GM12878 (cell line): ENCODE results near the gene MCUB. TPM values are rescaled to one million over a fixed set of nuclear protein-coding genes. Genes with fewer than 3 reads are reported as not detected.

Experiments used
- ATAC-seq: fragments of 200-7000 bp; cut with Tn5 transposase; 3 replicates; pipeline ENCODE4 v1.9.1; 2020; ENCODE audit warnings: mild to moderate bottlenecking, moderate library complexity
- BruUV-seq: library from RNA; stranded (reverse); fragments of 400-500 nt; replicated peaks from 2 replicates; lab custom pipeline; 2021; lab: Mats Ljungman, UMichigan
- CTCF ChIA-PET: fragments of 300-600 bp; sonication (Branson Sonifier 250); formaldehyde crosslinking; extraction: SDS; loops from one replicate; lab custom pipeline; 2021; ENCODE audit warnings: inconsistent platforms; lab: Yijun Ruan, JAX
- POLR2A ChIA-PET: fragments of 350-600 bp; formaldehyde crosslinking; extraction: SDS; loops from one replicate; lab custom pipeline; 2021; ENCODE audit warnings: inconsistent platforms; lab: Charles Lee
- RAD21 ChIA-PET: fragments of 300-600 bp; sonication (Branson Sonifier 250); formaldehyde crosslinking; loops from one replicate; lab custom pipeline; 2023; ENCODE audit warnings: antibody characterized with exemption; ENCODE audit not compliant: unreplicated experiment; lab: Charles Lee
- SMC1A ChIA-PET: fragments of 300-600 bp; sonication (Branson Sonifier 250); formaldehyde crosslinking; loops from one replicate; lab custom pipeline; 2023; ENCODE audit not compliant: unreplicated experiment, uncharacterized antibody; lab: Charles Lee
- DNase-seq: peaks from one replicate; pipeline ENCODE4 v3.0.0-alpha.2; 2011; ENCODE audit warnings: low read depth, low spot score
- FAIRE-seq: peaks from 3 replicates; lab custom pipeline; 2011; peaks lifted over from hg19 to GRCh38; lab: Jason Lieb, UNC
- H2AFZ ChIP-seq: 2 replicates; pipeline ENCODE4 v1.6.0; 2011; ENCODE audit warnings: low read depth, low read length, control low read depth; ENCODE audit not compliant: control insufficient read depth
- H3K27ac ChIP-seq: 2 replicates; pipeline ENCODE4 v1.5.1; 2011; ENCODE audit warnings: control low read depth; ENCODE audit not compliant: control insufficient read depth, insufficient read depth
- H3K27me3 ChIP-seq, 2 experiments: replicated peaks in 1 of 2; 2 replicates each; pipeline versions ENCODE4 v1.6.0 to v1.6.1; 2011; ENCODE audit warnings: low read length in 1 of 2; ENCODE audit not compliant: control insufficient read depth in 2 of 2, insufficient read depth in 2 of 2
- H3K36me3 ChIP-seq, 2 experiments: 2 replicates each; pipeline ENCODE4 v1.5.1; 2011; ENCODE audit warnings: low read length in 1 of 2; ENCODE audit not compliant: control insufficient read depth in 2 of 2, insufficient read depth in 2 of 2
- H3K4me1 ChIP-seq: 2 replicates; pipeline ENCODE4 v1.6.1; 2011; ENCODE audit warnings: mild to moderate bottlenecking, low read length, moderate library complexity, mixed read lengths; ENCODE audit not compliant: control insufficient read depth, insufficient read depth
- H3K4me2 ChIP-seq: 2 replicates; pipeline ENCODE4 v1.6.0; 2011; ENCODE audit warnings: control low read depth; ENCODE audit not compliant: control insufficient read depth, insufficient read depth
- H3K4me3 ChIP-seq: fragments of 200-600 bp; sonication (generic); 2 replicates; pipeline ENCODE4 v1.5.1; 2016
- H3K79me2 ChIP-seq: 2 replicates; pipeline ENCODE4 v1.6.0; 2011; ENCODE audit warnings: low read length; ENCODE audit not compliant: control insufficient read depth, insufficient read depth
- H3K9ac ChIP-seq: 2 replicates; pipeline ENCODE4 v1.8.0; 2011; ENCODE audit warnings: low read length, control low read depth, mixed read lengths; ENCODE audit not compliant: control insufficient read depth, insufficient read depth
- H3K9me3 ChIP-seq: replicated peaks from 3 replicates; pipeline ENCODE4 v1.5.1; 2011; ENCODE audit warnings: mild to moderate bottlenecking, low read length; ENCODE audit not compliant: control insufficient read depth, insufficient read depth
- H4K20me1 ChIP-seq: 2 replicates; pipeline ENCODE4 v1.6.0; 2011; ENCODE audit not compliant: control insufficient read depth, insufficient read depth
- BMI1 ChIP-seq: fragments of 450-650 bp; IDR thresholded peaks from 2 replicates; pipeline ENCODE4 v1.6.1; 2016; ENCODE audit warnings: mild to moderate bottlenecking, moderate library complexity, borderline replicate concordance
- BRCA1 ChIP-seq: IDR thresholded peaks from 2 replicates; pipeline ENCODE4 v1.6.1; 2011; ENCODE audit warnings: low read depth, low read length, improper control_type of control experiment
- CBFB ChIP-seq: IDR thresholded peaks from 2 replicates; pipeline ENCODE4 v1.6.1; 2016; ENCODE audit warnings: antibody characterized with exemption, low read depth
- EP300 ChIP-seq, 2 experiments: fragments of 150-350 bp in 1 of 2; IDR thresholded peaks; 2 replicates each; pipeline ENCODE4 v1.6.1; 2011 to 2012; ENCODE audit warnings: low read depth in 2 of 2, low read length in 2 of 2, borderline replicate concordance in 1 of 2, improper control_type of control experiment in 1 of 2, inconsistent platforms in 1 of 2; ENCODE audit not compliant: control insufficient read depth in 1 of 2
- HDAC6 ChIP-seq: fragments of 200-600 bp; sonication (generic); IDR thresholded peaks from one replicate; pipeline ENCODE4 v1.8.0; 2017; ENCODE audit warnings: antibody characterized with exemption; ENCODE audit not compliant: unreplicated experiment
- HSF1 ChIP-seq: fragments of 150-350 bp; IDR thresholded peaks from 2 replicates; pipeline ENCODE4 v1.6.1; 2014; ENCODE audit warnings: mild to moderate bottlenecking, low read depth, low read length
- IRF5 ChIP-seq: fragments of 450-650 bp; IDR thresholded peaks from 2 replicates; pipeline ENCODE4 v1.6.1; 2017; ENCODE audit warnings: borderline replicate concordance
- POLR2A ChIP-seq: IDR thresholded peaks from 2 replicates; pipeline ENCODE4 v1.6.1; 2011; ENCODE audit warnings: low read depth, mild to moderate bottlenecking, low read length
- RELA ChIP-seq: fragments of 450-650 bp; IDR thresholded peaks from 2 replicates; pipeline ENCODE4 v1.8.0; 2014; ENCODE audit warnings: borderline replicate concordance; ENCODE audit not compliant: partially characterized antibody
- SMAD5 ChIP-seq: IDR thresholded peaks from 2 replicates; pipeline ENCODE4 v1.6.1; 2016; ENCODE audit warnings: antibody characterized with exemption, low read depth
- SMC3 ChIP-seq: IDR thresholded peaks from 2 replicates; pipeline ENCODE4 v1.6.1; 2011; ENCODE audit warnings: low read length, improper control_type of control experiment, borderline replicate concordance
- SP1 ChIP-seq: IDR thresholded peaks from one replicate; pipeline ENCODE4 v1.6.1; 2011; ENCODE audit warnings: low read depth, low read length
- YY1 ChIP-seq: IDR thresholded peaks from 2 replicates; pipeline ENCODE4 v1.6.1; 2011; ENCODE audit warnings: low read depth, mild to moderate bottlenecking, low read length
- ZZZ3 ChIP-seq: IDR thresholded peaks from 2 replicates; pipeline ENCODE4 v1.6.1; 2011; ENCODE audit warnings: low read depth; ENCODE audit not compliant: control insufficient read depth, insufficient read length
- WGBS: methylation state at CpG from one replicate; pipeline ENCODE4 v1.1.6; 2016; ENCODE audit warnings: low lambda C conversion rate; ENCODE audit not compliant: insufficient replicate concordance, insufficient coverage; ENCODE audit errors: missing lambda C conversion rate; 5-methylcytosine and 5-hydroxymethylcytosine counted together
- in situ Hi-C: fragments of 300-500 bp; cut with MboI; formaldehyde crosslinking; loops from 9 replicates; pipeline ENCODE4 v1.14.3; 2018; ENCODE audit warnings: mixed read lengths
- intact Hi-C: fragments of 100-400 bp; cut with micrococcal nuclease; formaldehyde crosslinking; loops from one replicate; pipeline ENCODE4 v1.14.2; 2022; ENCODE audit not compliant: unreplicated experiment
- polyA plus RNA-seq, 11 experiments: library from polyadenylated mRNA; depleted of rRNA in 4 of 11; unstranded in 6 of 11; stranded (reverse) in 5 of 11; fragments of >200 nt; fragmentation: Nextera tagmentation in 4 of 11; fragmentation: Illumina TruSeq in 1 of 11; extraction: Ambion mirVana in 4 of 11; extraction: Trizol in 1 of 11; gene quantifications; 1 replicate in 1 of 11; 2 replicates in 10 of 11; pipeline versions ENCODE4 v1.2.1 to v1.2.3, GENCODE V29; 2011 to 2016; ENCODE audit warnings: inconsistent platforms in 2 of 11, missing spikeins in 2 of 11, low read depth in 1 of 11
- total RNA-seq, 4 experiments: library from RNA; depleted of rRNA in 3 of 4; stranded (reverse); fragments of >200 nt in 3 of 4; fragmentation: Illumina TruSeq in 1 of 4; extraction: Trizol in 1 of 4; gene quantifications; 2 replicates each; pipeline versions ENCODE4 v1.2.1 to v1.2.3, GENCODE V29; 2013 to 2021

Gene MCUB
- total and polyA plus RNA-seq, 10 of the 15 experiments (the other 5 are each of a cell fraction or from before 2014, with no cell fraction given) = 4.7 to 63.7 (median 39.4) TPM

DNA sequence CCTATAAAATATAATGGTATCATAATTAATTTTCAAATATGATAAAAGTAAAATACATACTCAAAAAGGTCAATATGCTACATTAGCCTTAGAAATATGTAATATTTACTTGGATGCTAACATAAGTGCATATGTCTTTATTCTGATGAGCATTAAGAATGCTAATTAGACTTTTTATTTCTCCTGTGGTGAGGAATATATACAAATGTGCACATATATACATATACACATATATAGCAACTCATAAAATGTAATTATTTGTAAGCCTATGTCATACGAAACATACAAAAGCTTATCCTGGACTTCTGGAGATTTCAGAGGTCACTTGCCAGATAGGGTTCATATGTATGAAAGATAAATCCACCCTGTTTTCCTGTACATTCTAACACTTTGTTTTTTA, 158.7 kb downstream of the MCUB start:
- no peak for FAIRE-seq
- no peaks in the 10 kb centered on the region; the same call in 1 of the 2 replicates for H3K79me2 ChIP-seq
- H3K9me3 ChIP-seq = peaks cover 3% of the 10 kb centered on the region; the same call in 1 of the 3 replicates
- no peaks in the 10 kb centered on the region for H4K20me1 ChIP-seq
- 100% methylated on average over 1 of the region's 1 CpG for WGBS
- H3K9ac ChIP-seq = no peak overlapping the region
- H3K27ac ChIP-seq = no peak overlapping the region
- intact Hi-C loops (no loop called here), in situ Hi-C loops (no loop called here)
- H3K4me3 ChIP-seq = no peak overlapping the region
- POLR2A ChIA-PET = interaction anchor here (0.8 kb wide), 1 partner anchor 265 kb away, joined by 3 read pairs; no protein-coding TSS in a partner anchor
- CTCF ChIA-PET = no interaction called here
- peaks cover 0 to 5% of the 10 kb centered on the region in 2 experiments; a peak in 1 of 4 replicates for H3K36me3 ChIP-seq
- BruUV-seq = no TSS peak
- H3K4me1 ChIP-seq = no peaks in the 10 kb centered on the region; the same call in 1 of the 2 replicates
- no peak overlapping the region for H3K4me2 ChIP-seq
- RAD21 ChIA-PET = no interaction called here
- H2AFZ ChIP-seq = no peak overlapping the region
- H3K27me3 ChIP-seq = no peaks in the 10 kb centered on the region
- TF ChIP-seq BMI1 = no peak
- TF ChIP-seq HDAC6 = no peak
- TF ChIP-seq EP300 (IDR thresholded peaks at IDR 0.05; ENCODE audit: borderline replicate concordance in 1 of 2, control insufficient read depth in 1 of 2, low read depth in 2 of 2, low read length in 2 of 2) = no peak
- no peak for TF ChIP-seq CBFB
- TF ChIP-seq SMC3 = no peak
- no peak for TF ChIP-seq YY1
- TF ChIP-seq HSF1 = no peak
- TF ChIP-seq SP1 = no peak
- TF ChIP-seq BRCA1 = no peak
- no peak for TF ChIP-seq POLR2A
- TF ChIP-seq SMAD5 = no peak
- TF ChIP-seq ZZZ3 = no peak
- no peak for TF ChIP-seq RELA
- no peak for TF ChIP-seq IRF5
- ATAC-seq = no peak
- SMC1A ChIA-PET = no interaction called here
- no peak for DNase-seq
